Coronary artery (tissue), 2 donors: ENCODE measurements around the gene FAM83B.

Source experiments
- DNase-seq: peaks from one replicate; pipeline ENCODE4 v3.0.0-alpha.2; 2017; ENCODE audit warnings: low spot score
- H3K27ac ChIP-seq, 2 donors: fragments of 200-600 bp; sonication (generic); one replicate each; pipeline ENCODE4 v1.5.1; 2016 to 2019
- H3K4me3 ChIP-seq: fragments of 200-600 bp; sonication (generic); 2 replicates; pipeline ENCODE4 v1.5.1; 2016; ENCODE audit warnings: mild to moderate bottlenecking, moderate library complexity
- CTCF ChIP-seq: fragments of 200-600 bp; sonication (generic); IDR thresholded peaks from one replicate; pipeline ENCODE4 v1.5.1; 2019; ENCODE audit warnings: antibody characterized with exemption

The FAM83B gene

GRCh38 chr6:54899442-54899841, 52.9 kb downstream of the FAM83B start:
- Histone ChIP-seq H3K4me3 (no peak overlapping the region), H3K27ac (no peak overlapping the region)
- no peak for DNase-seq
- TF ChIP-seq CTCF = no peak

GRCh38 chr6:54899986-54900385, 53.4 kb downstream of the FAM83B start:
- Histone ChIP-seq H3K27ac (no peak overlapping the region), H3K4me3 (no peak overlapping the region)
- no peak for DNase-seq
- TF ChIP-seq CTCF = no peak

GRCh38 chr6:54900666-54901065, 54.1 kb downstream of the FAM83B start:
- H3K4me3 ChIP-seq = no peak overlapping the region
- DNase-seq = no peak
- TF ChIP-seq CTCF = no peak
- no peak overlapping the region for H3K27ac ChIP-seq

GRCh38 chr6:54903884-54904283, 57.3 kb downstream of the FAM83B start:
- no peak for DNase-seq
- no peak overlapping the region for H3K27ac ChIP-seq
- no peak for TF ChIP-seq CTCF
- no peak overlapping the region for H3K4me3 ChIP-seq

- TF ChIP-seq CTCF = no peak
- no peak for DNase-seq
- no peak overlapping the region for H3K4me3 ChIP-seq
These were observed 60.8 kb downstream of the FAM83B start for GRCh38 chr6:54907355-54907754.

GRCh38 chr6:54909184-54909583, 62.6 kb downstream of the FAM83B start:
- no peak for TF ChIP-seq CTCF

More at GRCh38 chr6:54907355-54907754, 60.8 kb downstream of the FAM83B start:
- no peak overlapping the region for H3K27ac ChIP-seq

GRCh38 chr6:54910431-54910884, 63.9 kb downstream of the FAM83B start:
- TF ChIP-seq CTCF = no peak
- H3K4me3 ChIP-seq = no peak overlapping the region
- DNase-seq = no peak
- H3K27ac ChIP-seq = no peak overlapping the region

More at GRCh38 chr6:54909184-54909583, 62.6 kb downstream of the FAM83B start:
- DNase-seq = no peak
- H3K4me3 ChIP-seq = no peak overlapping the region
- no peak overlapping the region for H3K27ac ChIP-seq
